ENCODE results near the gene RASA3.

Gene RASA3

GRCh38 chr13:114123876-114124275 is 8.5 kb downstream of the RASA3 start:
- CTCF ChIA-PET, result no interaction called here
- DNase-seq (ENCODE audit: low read depth, low spot score), result no peak
- POLR2A ChIA-PET, result no interaction called here
- no peak overlapping the region for H3K4me3 ChIP-seq (ENCODE audit: low read depth, low read length)
- TF ChIP-seq CTCF (IDR thresholded peaks at IDR 0.05; ENCODE audit: insufficient read depth, low read length, missing control alignments), result no peak

GRCh38 chr13:114123448-114123847 is 9.0 kb downstream of the RASA3 start:
- TF ChIP-seq CTCF (IDR thresholded peaks at IDR 0.05; ENCODE audit: insufficient read depth, low read length, missing control alignments), result no peak
- DNase-seq (ENCODE audit: low read depth, low spot score), result no peak
- no peak overlapping the region for H3K4me3 ChIP-seq (ENCODE audit: low read depth, low read length)
- ChIA-PET POLR2A (no interaction called here), CTCF (no interaction called here)

GRCh38 chr13:114122591-114123211 is 9.7 kb downstream of the RASA3 start:
- TF ChIP-seq CTCF (IDR thresholded peaks at IDR 0.05; ENCODE audit: insufficient read depth, low read length, missing control alignments), result no peak
- ChIA-PET POLR2A (no interaction called here), CTCF (no interaction called here)
- no peak overlapping the region for H3K4me3 ChIP-seq (ENCODE audit: low read depth, low read length)
- DNase-seq (ENCODE audit: low read depth, low spot score), result no peak

- DNase-seq (ENCODE audit: low read depth, low spot score), result no peak
- H3K4me3 ChIP-seq (ENCODE audit: low read depth, low read length), result no peak overlapping the region
- TF ChIP-seq CTCF (IDR thresholded peaks at IDR 0.05; ENCODE audit: insufficient read depth, low read length, missing control alignments), result no peak
- CTCF ChIA-PET, result interaction anchor here (1.2 kb wide), 1 partner anchor 18 kb away, joined by 4 read pairs; no protein-coding TSS in a partner anchor
- POLR2A ChIA-PET, result interaction anchor here (0.7 kb wide), 1 partner anchor 285 kb away, joined by 3 read pairs; no protein-coding TSS in a partner anchor
Observed at GRCh38 chr13:114122127-114122511, 10.3 kb downstream of the RASA3 start.

- TF ChIP-seq CTCF (IDR thresholded peaks at IDR 0.05; ENCODE audit: insufficient read depth, low read length, missing control alignments), result no peak
- no peak for DNase-seq (ENCODE audit: low read depth, low spot score)
- POLR2A ChIA-PET, result interaction anchor here (0.7 kb wide), 1 partner anchor 284 kb away, joined by 3 read pairs; no protein-coding TSS in a partner anchor
- CTCF ChIA-PET, result interaction anchor here (1.2 kb wide), 1 partner anchor 19 kb away, joined by 4 read pairs; no protein-coding TSS in a partner anchor
- H3K4me3 ChIP-seq (ENCODE audit: low read depth, low read length), result no peak overlapping the region
Observed at GRCh38 chr13:114121496-114122126, 10.8 kb downstream of the RASA3 start.

GRCh38 chr13:114121031-114121430 is 11.4 kb downstream of the RASA3 start:
- no peak for DNase-seq (ENCODE audit: low read depth, low spot score)
- POLR2A ChIA-PET, result no interaction called here
- CTCF ChIA-PET, result interaction anchor here (1.2 kb wide), 1 partner anchor 19 kb away, joined by 4 read pairs; no protein-coding TSS in a partner anchor
- no peak overlapping the region for H3K4me3 ChIP-seq (ENCODE audit: low read depth, low read length)
- no peak for TF ChIP-seq CTCF (IDR thresholded peaks at IDR 0.05; ENCODE audit: insufficient read depth, low read length, missing control alignments)

Data from AG04449 (cell line).